Spleen (tissue), 7 donors: ENCODE measurements around the gene RETREG1.

ENCODE experiments used
- POLR2AphosphoS5 ChIP-seq, 3 donors: sonication (generic); formaldehyde crosslinking; IDR thresholded peaks; one replicate each; pipeline ENCODE4 v1.5.1; 2017; ENCODE audit warnings: antibody characterized with exemption in 3 of 3
- TF ChIP-seq, protein P1 (sequence below), 11 experiments: fragments of 200-600 bp in 7 of 11; fragments of 450-650 bp in 4 of 11; sonication (generic) in 4 of 11; IDR thresholded peaks in 8 of 11; conservative IDR thresholded peaks in 3 of 11; 1 replicate in 7 of 11; 2 replicates in 4 of 11; pipeline versions ENCODE4 v1.4.0 to v1.8.0; 2016 to 2021; ENCODE audit warnings: antibody characterized with exemption in 11 of 11, inconsistent platforms in 4 of 11, mild to moderate bottlenecking in 1 of 11
- donor health status: DM: no; HTN: no; CAD: no; lungs with moderate emphysema.
- donor health status: DM: no; HTN: no; CAD: no.
- donor health status: DM: no; HTN: no; CAD: no.

GRCh38 chr5:16644301-16644889 lies 27.6 kb upstream of the RETREG1 start:
- TF ChIP-seq POLR2AphosphoS5 (IDR thresholded peaks at IDR 0.05), result no peak
- TF ChIP-seq, protein P1, sequence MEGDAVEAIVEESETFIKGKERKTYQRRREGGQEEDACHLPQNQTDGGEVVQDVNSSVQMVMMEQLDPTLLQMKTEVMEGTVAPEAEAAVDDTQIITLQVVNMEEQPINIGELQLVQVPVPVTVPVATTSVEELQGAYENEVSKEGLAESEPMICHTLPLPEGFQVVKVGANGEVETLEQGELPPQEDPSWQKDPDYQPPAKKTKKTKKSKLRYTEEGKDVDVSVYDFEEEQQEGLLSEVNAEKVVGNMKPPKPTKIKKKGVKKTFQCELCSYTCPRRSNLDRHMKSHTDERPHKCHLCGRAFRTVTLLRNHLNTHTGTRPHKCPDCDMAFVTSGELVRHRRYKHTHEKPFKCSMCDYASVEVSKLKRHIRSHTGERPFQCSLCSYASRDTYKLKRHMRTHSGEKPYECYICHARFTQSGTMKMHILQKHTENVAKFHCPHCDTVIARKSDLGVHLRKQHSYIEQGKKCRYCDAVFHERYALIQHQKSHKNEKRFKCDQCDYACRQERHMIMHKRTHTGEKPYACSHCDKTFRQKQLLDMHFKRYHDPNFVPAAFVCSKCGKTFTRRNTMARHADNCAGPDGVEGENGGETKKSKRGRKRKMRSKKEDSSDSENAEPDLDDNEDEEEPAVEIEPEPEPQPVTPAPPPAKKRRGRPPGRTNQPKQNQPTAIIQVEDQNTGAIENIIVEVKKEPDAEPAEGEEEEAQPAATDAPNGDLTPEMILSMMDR (IDR thresholded peaks at IDR 0.05 in 8 of 11, conservative IDR thresholded peaks at IDR 0.05 in 3 of 11), result no peak
